ENCODE data around the gene MAST2. TPM values are rescaled to one million over a fixed set of nuclear protein-coding genes. Genes with fewer than 3 reads are reported as not detected.

MAST2 gene
- total and polyA plus RNA-seq, 2 experiments from 2014 or later: 14.2 to 19.1 TPM

DNA sequence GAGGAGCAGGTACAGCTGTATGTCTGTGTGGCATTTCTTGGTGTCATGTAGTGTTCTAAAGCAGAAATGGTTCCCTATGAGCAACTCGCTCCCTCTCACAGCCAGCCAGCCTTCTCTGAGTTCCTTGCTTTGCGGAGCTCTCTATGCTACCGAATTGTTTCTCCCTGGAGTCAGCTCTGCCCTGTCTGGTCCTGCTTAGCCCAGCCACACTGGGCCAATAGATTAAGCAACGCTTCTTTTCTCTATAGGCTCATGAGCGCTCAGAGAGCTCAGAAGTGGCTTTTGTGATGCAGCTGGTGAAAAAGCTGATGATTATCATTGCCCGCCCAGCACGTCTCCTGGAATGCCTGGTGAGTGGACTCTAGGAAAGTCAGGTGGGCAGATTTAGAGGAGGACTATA lies 215.9 kb downstream of the MAST2 start:
- H3K9me2 ChIP-seq (ENCODE audit: insufficient read depth): no peaks in the 10 kb centered on the region
- H3K9me3 ChIP-seq (ENCODE audit: low read depth): no peaks in the 10 kb centered on the region
- no peaks in the 10 kb centered on the region for H4K20me1 ChIP-seq (ENCODE audit: insufficient read depth)
- no peaks in the 10 kb centered on the region for H3F3A ChIP-seq (ENCODE audit: insufficient read depth)
- TF ChIP-seq EZH2phosphoT487 (IDR thresholded peaks at IDR 0.05; ENCODE audit: insufficient read depth, low read depth) (no peak), EZH2 (IDR thresholded peaks at IDR 0.05; ENCODE audit: insufficient read depth, poor library complexity, severe bottlenecking) (no peak)
- no peak overlapping the region for H2AFZ ChIP-seq
- no peaks in the 10 kb centered on the region for H3K36me3 ChIP-seq (ENCODE audit: low read depth)
- H3K27me3 ChIP-seq (replicated peaks; ENCODE audit: insufficient read depth): no peaks in the 10 kb centered on the region
- H3K27ac ChIP-seq: no peak overlapping the region
- H3K4me1 ChIP-seq (ENCODE audit: insufficient read depth): no peaks in the 10 kb centered on the region
- in situ Hi-C loops (cut with MboI): no loop called here
- no peak overlapping the region for H3K9ac ChIP-seq
- H3K79me2 ChIP-seq (ENCODE audit: insufficient read depth): no peaks in the 10 kb centered on the region
- no peak overlapping the region for H3K4me2 ChIP-seq (ENCODE audit: unreplicated experiment)
- DNase-seq: no peak
- 93% methylated on average over 7 of the region's 7 CpGs for WGBS, 2 experiments (ENCODE audit: low coverage in 1 of 2, low lambda C conversion rate in 2 of 2, missing lambda C conversion rate in 2 of 2)
- no peak overlapping the region for H3K4me3 ChIP-seq

DNA sequence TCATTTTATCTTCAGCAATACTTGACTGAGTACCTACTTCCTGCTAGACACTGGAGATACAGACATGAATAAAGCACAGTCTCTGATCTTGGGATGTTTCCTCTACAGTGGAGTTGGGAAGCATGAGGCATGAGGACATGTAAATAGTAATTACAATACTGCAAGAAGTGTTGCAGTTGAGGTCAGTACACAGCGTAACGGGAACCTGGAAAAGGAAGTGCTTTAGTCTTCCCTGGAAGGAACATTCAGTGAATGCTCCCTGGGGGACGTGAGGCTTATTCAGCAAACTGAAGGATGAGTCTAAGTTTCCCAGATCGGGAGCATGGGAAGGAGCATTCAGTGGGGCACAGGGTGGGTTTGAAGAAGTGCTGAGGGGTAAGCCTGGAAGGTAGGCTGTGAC lies 216.6 kb downstream of the MAST2 start:
- H3F3A ChIP-seq (ENCODE audit: insufficient read depth): no peaks in the 10 kb centered on the region
- no peak overlapping the region for H3K9ac ChIP-seq
- H3K27ac ChIP-seq: no peak overlapping the region
- H3K4me3 ChIP-seq: no peak overlapping the region
- no peaks in the 10 kb centered on the region for H3K36me3 ChIP-seq (ENCODE audit: low read depth)
- H3K9me3 ChIP-seq (ENCODE audit: low read depth): no peaks in the 10 kb centered on the region
- in situ Hi-C loops (cut with MboI): no loop called here
- DNase-seq: no peak
- no peaks in the 10 kb centered on the region for H3K27me3 ChIP-seq (replicated peaks; ENCODE audit: insufficient read depth)
- no peaks in the 10 kb centered on the region for H3K79me2 ChIP-seq (ENCODE audit: insufficient read depth)
- no peak overlapping the region for H2AFZ ChIP-seq
- H4K20me1 ChIP-seq (ENCODE audit: insufficient read depth): no peaks in the 10 kb centered on the region
- H3K9me2 ChIP-seq (ENCODE audit: insufficient read depth): no peaks in the 10 kb centered on the region
- 60 to 61% methylated on average over 4 of the region's 4 CpGs for WGBS, 2 experiments (ENCODE audit: low coverage in 1 of 2, low lambda C conversion rate in 2 of 2, missing lambda C conversion rate in 2 of 2)
- TF ChIP-seq EZH2 (IDR thresholded peaks at IDR 0.05; ENCODE audit: insufficient read depth, poor library complexity, severe bottlenecking) (no peak), EZH2phosphoT487 (IDR thresholded peaks at IDR 0.05; ENCODE audit: insufficient read depth, low read depth) (no peak)
- no peak overlapping the region for H3K4me2 ChIP-seq (ENCODE audit: unreplicated experiment)
- no peaks in the 10 kb centered on the region for H3K4me1 ChIP-seq (ENCODE audit: insufficient read depth)

DNA sequence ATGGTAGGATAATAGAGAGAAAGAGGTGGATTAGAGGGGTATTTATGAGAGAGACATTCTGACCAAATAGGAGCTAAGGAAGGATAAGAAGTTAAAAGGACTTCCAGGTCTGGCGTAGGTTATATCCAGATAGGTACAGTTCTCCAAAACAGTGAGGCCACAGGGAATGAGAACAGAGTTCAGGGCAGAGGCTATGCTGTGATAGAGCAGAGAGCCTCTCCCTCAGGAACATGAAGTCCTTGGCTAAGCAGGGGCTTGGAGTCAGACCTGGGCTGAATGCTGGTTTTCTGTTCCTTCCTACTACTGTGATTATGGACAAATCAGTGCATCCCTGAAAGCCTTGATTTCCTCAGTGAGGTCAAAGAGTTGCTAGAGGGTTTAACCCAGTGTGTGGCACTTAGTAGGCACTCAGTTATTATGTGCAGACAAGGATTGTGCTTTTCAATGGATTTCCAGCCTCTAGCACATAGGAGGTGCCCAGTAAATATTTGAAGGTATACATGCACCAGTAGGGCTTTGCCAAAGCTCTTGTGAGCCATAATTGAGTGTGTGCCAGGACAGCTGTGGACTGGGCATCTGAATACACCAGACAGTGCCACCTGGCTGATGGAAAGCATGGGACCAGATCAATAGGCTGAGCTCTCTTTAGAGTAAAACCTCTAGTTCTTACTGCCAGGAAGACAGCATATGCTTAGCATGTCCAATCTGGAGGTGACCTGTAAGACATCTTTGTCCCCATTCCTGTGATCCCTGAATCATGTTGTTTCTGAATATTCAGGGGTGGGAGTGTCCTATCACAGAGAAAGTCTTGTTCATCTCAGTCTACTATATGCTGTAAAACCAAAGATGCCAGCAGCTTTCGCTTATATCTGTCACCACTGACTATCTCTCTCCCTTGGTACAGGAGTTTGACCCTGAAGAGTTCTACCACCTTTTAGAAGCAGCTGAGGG lies 217.9 kb downstream of the MAST2 start:
- WGBS, 2 experiments (ENCODE audit: low coverage in 1 of 2, low lambda C conversion rate in 2 of 2, missing lambda C conversion rate in 2 of 2): 95 to 98% methylated on average over 2 of the region's 2 CpGs
- Histone ChIP-seq H3K9ac (no peak overlapping the region), H3K79me2 (ENCODE audit: insufficient read depth) (no peaks in the 10 kb centered on the region), H3K27ac (no peak overlapping the region), H3K9me2 (ENCODE audit: insufficient read depth) (no peaks in the 10 kb centered on the region), H3K4me1 (ENCODE audit: insufficient read depth) (no peaks in the 10 kb centered on the region), H3K9me3 (ENCODE audit: low read depth) (no peaks in the 10 kb centered on the region), H3K4me3 (no peak overlapping the region), H3F3A (ENCODE audit: insufficient read depth) (no peaks in the 10 kb centered on the region), H2AFZ (no peak overlapping the region), H3K4me2 (ENCODE audit: unreplicated experiment) (no peak overlapping the region), H4K20me1 (ENCODE audit: insufficient read depth) (no peaks in the 10 kb centered on the region), H3K36me3 (ENCODE audit: low read depth) (no peaks in the 10 kb centered on the region), H3K27me3 (replicated peaks; ENCODE audit: insufficient read depth) (no peaks in the 10 kb centered on the region)
- TF ChIP-seq EZH2phosphoT487 (IDR thresholded peaks at IDR 0.05; ENCODE audit: insufficient read depth, low read depth) (no peak), EZH2 (IDR thresholded peaks at IDR 0.05; ENCODE audit: insufficient read depth, poor library complexity, severe bottlenecking) (no peak)
- no peak for DNase-seq
- in situ Hi-C loops (cut with MboI): no loop called here

DNA sequence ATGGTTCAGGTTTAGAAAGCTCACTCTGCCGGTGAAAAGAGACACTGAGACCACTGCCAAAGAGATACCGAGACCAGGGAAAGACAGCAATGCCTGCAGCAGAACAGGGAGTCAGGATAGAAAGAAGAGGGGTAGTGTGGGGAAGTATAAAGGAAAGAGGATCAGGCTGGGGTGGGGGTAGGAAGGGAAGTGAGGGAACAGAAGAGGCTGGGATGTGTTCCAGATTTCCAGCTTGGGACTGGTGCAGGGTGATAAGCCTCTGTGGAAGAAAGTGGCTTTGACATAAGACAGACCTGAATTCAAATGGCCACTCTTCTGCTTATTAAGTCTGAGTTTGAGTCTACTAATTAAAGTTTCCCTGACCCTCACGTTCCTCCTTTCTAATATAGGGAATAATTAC lies 223.1 kb downstream of the MAST2 start:
- no peak overlapping the region for H3K4me3 ChIP-seq
- no peaks in the 10 kb centered on the region for H4K20me1 ChIP-seq (ENCODE audit: insufficient read depth)
- TF ChIP-seq EZH2phosphoT487 (IDR thresholded peaks at IDR 0.05; ENCODE audit: insufficient read depth, low read depth) (no peak), EZH2 (IDR thresholded peaks at IDR 0.05; ENCODE audit: insufficient read depth, poor library complexity, severe bottlenecking) (no peak)
- in situ Hi-C loops (cut with MboI): no loop called here
- H3K36me3 ChIP-seq (ENCODE audit: low read depth): no peaks in the 10 kb centered on the region
- H3K9me2 ChIP-seq (ENCODE audit: insufficient read depth): no peaks in the 10 kb centered on the region
- no peak overlapping the region for H3K27ac ChIP-seq
- no peak overlapping the region for H3K9ac ChIP-seq
- no peaks in the 10 kb centered on the region for H3K79me2 ChIP-seq (ENCODE audit: insufficient read depth)
- no peaks in the 10 kb centered on the region for H3F3A ChIP-seq (ENCODE audit: insufficient read depth)
- no peak overlapping the region for H3K4me2 ChIP-seq (ENCODE audit: unreplicated experiment)
- no peaks in the 10 kb centered on the region for H3K9me3 ChIP-seq (ENCODE audit: low read depth)
- H2AFZ ChIP-seq: no peak overlapping the region
- H3K27me3 ChIP-seq (replicated peaks; ENCODE audit: insufficient read depth): no peaks in the 10 kb centered on the region
- DNase-seq: no peak
- WGBS, 2 experiments (ENCODE audit: low coverage in 1 of 2, low lambda C conversion rate in 2 of 2, missing lambda C conversion rate in 2 of 2): 84 to 87% methylated on average over 3 of the region's 3 CpGs
- H3K4me1 ChIP-seq (ENCODE audit: insufficient read depth): no peaks in the 10 kb centered on the region

All from GM23248 (cell line).